D721Med (cell line): ENCODE measurements around the gene SMTNL1.

ENCODE experiments used
- DNase-seq: peaks from one replicate; pipeline ENCODE4 v3.0.0; 2011; ENCODE audit warnings: low spot score; ENCODE audit not compliant: insufficient read length
- FAIRE-seq: peaks from 2 replicates; lab custom pipeline; 2011; peaks lifted over from hg19 to GRCh38; lab: Jason Lieb, UNC
- TF ChIP-seq, protein P1 (sequence below): IDR thresholded peaks from 2 replicates; pipeline ENCODE4 v1.5.1; 2012; ENCODE audit warnings: mild to moderate bottlenecking, control low read depth; ENCODE audit not compliant: insufficient read depth; ENCODE audit errors: missing control alignments

Gene SMTNL1

DNA sequence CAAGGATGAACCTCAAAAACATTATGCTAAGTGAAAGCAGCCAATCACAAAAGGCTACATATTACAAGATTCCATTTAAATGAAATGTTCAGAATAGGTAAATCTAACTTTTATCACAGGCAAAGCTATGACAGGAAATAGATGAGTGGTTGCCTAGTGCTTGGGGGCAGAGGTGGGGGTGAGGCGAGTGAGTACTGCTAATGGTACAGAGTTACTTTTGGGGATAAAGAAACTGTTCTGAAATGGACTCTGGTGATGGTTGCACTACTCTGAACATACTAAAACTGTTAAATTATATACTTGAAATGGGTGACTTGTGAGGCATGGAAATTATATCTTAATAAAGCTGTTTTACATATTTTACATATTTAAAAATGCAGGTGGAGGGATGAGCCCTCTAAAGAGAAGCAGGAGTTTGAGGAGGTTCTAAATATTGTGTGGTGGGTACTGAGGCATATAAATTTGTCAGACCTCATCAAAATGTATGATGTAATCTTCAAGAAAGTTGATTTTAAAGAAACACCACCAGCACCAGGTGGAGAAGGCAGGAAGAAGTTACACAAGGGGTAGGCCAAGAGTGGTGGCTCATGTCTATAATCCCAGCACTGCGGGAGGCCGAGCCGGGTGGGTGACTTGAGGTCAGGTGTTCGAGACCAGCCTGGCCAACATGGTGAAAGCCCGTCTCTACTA is 25.5 kb upstream of the SMTNL1 start:
- DNase-seq: no peak
- TF ChIP-seq, protein P1, sequence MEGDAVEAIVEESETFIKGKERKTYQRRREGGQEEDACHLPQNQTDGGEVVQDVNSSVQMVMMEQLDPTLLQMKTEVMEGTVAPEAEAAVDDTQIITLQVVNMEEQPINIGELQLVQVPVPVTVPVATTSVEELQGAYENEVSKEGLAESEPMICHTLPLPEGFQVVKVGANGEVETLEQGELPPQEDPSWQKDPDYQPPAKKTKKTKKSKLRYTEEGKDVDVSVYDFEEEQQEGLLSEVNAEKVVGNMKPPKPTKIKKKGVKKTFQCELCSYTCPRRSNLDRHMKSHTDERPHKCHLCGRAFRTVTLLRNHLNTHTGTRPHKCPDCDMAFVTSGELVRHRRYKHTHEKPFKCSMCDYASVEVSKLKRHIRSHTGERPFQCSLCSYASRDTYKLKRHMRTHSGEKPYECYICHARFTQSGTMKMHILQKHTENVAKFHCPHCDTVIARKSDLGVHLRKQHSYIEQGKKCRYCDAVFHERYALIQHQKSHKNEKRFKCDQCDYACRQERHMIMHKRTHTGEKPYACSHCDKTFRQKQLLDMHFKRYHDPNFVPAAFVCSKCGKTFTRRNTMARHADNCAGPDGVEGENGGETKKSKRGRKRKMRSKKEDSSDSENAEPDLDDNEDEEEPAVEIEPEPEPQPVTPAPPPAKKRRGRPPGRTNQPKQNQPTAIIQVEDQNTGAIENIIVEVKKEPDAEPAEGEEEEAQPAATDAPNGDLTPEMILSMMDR: no peak

DNA sequence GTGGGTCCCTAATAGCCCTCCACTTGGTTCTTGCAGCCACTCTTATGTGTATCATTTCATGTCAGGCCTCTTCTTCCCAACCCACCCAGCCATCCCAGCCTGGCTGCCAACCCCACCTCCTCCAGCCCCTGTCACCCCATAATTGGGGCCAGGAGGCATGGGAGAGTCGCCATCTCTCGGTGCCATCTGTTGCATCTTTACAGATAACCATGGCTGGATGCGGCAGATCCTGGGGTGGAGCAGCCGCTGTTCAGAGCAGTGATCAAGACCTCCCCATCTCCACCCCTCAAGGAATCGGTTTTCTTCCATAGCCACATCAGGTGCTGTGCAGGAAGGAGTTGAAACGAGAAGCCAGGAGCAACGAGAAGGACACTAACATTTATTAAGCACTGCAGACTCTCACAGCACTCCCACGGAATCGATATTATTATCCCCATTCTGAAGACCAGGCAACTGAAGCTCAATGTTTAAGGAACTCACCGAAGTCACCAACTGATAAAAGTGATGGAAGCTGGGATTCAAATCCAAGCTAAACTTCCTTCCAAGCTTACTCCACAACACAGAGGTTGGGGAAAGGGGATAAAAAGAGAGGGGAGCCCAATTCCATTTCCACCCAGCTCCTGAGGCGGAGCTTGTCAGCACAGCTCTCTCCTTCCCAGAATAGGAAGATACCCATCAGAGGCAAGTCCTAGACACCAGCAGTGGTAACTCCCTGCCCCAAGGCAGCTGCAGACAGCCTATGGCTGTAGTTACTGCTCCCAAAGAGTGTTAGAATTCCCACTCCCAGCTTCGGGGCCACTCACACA is 24.5 kb upstream of the SMTNL1 start:
- TF ChIP-seq, protein P1: no peak
- no peak for DNase-seq
- no peak for FAIRE-seq

More for the DNA sequence above, 25.5 kb upstream of the SMTNL1 start:
- no peak for FAIRE-seq

DNA sequence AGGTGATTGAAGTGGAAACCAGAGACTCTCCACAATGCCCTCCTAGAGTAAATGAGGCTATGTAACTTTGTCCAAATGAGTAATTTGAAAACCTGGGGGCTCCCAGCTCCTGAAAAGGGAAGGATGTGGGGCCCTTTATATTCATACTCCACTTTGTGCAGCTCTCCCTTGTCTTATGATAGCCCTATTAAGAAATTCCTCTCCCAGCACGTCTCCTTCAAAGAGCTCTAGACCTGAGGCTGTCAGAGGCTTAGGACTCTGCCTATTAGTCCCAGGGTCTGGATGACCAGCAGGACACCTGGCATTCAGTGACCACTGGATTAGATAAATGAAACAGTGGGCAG is 24.0 kb upstream of the SMTNL1 start:
- no peak for FAIRE-seq
- TF ChIP-seq, protein P1: no peak
- DNase-seq: no peak

DNA sequence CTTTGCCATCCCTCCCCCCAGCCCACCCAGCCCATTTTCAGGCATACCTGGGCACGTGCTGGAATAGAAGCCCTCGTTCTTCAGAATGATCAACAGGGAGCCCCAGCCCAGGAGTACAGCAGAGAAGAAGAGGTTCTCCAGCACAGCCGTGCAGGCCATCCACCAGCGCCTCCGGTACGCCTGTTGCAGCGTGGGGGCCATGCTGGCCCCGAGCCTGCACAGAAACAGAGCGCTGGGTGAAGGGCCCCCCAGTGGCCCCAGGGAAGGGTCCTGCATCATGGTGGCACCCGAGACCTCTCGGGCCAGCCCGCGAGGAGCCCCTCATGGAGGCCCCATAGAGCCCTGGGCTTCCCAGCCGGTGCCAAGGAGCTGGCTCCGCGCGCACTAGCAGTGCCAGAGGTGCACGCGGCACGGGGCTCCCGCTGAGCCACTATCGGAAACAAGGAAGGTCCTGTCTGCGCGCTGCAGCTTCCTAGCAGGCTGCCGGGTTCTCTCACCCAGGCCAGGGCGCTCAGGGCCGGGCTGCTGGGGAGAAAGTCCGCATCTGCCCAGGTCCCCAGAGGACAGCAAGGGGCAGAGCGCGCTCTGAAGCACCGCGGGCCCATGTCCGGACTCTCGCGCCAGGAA is 23.4 kb upstream of the SMTNL1 start:
- TF ChIP-seq, protein P1: no peak
- DNase-seq: no peak
- no peak for FAIRE-seq

DNA sequence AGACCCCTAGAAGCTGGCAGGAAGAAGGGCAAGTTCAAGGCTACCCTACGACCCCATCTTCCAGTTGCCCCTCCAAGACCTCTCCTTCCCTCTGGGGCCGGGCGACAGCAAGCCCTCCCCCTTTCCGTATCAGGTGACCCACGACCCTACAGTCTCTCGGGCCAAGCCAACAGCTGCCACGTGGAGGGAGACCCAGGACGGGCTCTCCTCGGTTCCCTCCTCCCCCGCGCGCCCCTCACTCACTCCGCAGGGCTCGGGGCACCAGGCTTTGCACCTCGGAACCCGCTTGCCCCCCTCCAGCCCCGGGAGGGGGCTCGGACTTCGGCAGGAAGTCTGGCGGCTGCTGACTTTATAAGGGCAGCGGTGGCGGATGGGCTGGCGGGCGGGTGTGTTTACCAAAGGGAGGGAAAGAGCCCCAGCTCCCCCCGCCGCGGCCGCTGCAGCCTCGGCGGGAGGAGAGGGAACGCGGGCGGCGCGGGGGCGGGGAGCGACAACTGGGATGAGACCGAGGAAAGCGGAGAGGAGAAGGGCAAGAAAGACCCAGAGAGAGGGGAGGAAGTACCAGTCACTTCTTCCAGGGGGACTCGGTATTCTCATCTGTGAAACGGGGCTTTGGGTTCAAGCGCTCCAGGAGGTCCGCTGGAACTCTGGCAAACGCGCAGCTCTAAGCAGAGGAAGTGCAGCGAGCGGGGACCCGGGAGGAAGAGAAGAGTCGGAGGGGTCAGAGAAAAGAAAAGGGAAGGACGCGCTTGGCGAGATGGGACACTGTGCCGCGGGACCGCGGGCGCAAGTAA is 22.7 kb upstream of the SMTNL1 start:
- TF ChIP-seq, protein P1: no peak
- FAIRE-seq (no peak), DNase-seq (no peak)

DNA sequence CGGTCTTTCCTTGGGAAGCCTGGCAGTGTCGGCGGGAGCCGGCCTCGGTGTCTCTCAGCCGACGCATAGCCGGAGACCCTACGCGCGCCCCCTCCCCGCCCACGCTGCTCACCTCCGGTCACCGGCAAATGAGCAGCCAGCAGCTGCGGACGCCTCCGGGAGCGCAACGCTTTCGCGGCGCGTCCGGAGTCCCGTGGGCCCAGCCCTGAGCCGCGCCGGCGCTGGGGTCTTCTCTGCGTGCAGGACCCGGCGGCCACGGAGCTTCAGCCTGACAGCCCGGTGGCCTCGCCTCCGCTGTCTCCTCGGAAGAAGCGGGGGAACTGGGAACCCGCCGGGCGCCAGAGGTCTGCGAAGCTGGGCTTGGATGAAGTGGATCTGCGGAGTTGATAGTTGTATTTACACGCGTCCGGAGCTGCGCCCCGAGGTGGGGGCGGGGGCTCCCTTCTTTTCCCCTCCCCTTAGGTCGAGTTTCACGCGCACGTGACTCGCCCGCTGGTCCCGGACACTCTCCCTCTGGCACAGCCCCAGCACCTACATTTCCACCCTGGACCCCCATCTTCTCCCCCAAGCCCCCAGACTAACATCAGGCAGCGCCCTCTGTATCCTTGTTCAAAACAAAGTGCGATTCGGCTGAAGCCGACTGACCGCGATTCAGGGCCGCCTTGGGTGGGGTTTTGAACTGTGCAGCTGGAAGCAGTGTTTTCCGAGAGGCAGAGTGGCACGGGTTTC is 21.9 kb upstream of the SMTNL1 start, which contains the start of gene SLC43A1:
Gene SLC43A1 (minus strand): TSS at position 371 of the 729 bp plus-strand sequence. CDS start 1,591 bp downstream, outside the sequence.
- DNase-seq: no peak

More for the DNA sequence above, 21.9 kb upstream of the SMTNL1 start, which contains the start of gene SLC43A1:
- FAIRE-seq: no peak
- TF ChIP-seq, protein P1: no peak
